ENCODE results near the gene TTBK1. TPM values are rescaled to one million over a fixed set of nuclear protein-coding genes. Genes with fewer than 3 reads are reported as not detected.

Gene TTBK1
- total and polyA plus RNA-seq, 2 of the 4 experiments (the other 2 are of a cell fraction) = 0.02 TPM; not detected in 1

DNA sequence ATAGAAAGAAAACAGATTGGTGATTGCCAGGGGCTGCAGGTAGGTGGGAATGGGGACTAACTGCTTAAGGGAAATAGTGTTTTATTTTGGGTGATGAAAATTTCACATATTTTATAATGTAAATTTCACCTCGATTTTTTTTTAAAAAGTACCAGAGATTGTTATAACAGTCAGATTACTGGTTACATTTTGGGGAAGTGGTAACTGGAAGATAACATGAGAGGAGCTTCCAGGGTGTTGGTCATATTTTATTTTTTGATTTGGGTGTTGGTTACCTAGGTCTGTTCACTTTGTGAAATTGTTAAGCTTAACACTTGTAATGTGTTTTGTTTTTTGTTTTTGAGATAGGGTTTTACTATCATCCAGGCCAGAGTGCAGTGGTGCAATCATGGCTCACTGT lies 82.6 kb downstream of the TTBK1 start:
- Histone ChIP-seq H3K27ac (ENCODE audit: insufficient read depth, low read length) (no peak overlapping the region), H4K91ac (ENCODE audit: insufficient read depth, low read depth, low read length) (no peak overlapping the region), H2AK5ac (ENCODE audit: low read depth, low read length) (no peak overlapping the region), H3K27me3 (ENCODE audit: control insufficient read depth, insufficient read depth, low read length) (no peaks in the 10 kb centered on the region), H2BK5ac (ENCODE audit: low read depth, low read length, poor library complexity, severe bottlenecking) (no peak overlapping the region), H4K8ac (ENCODE audit: low read depth in 2 of 2, low read length in 2 of 2) (no peak overlapping the region), H3K9me3 (ENCODE audit: control insufficient read depth, insufficient read depth, low read length) (no peaks in the 10 kb centered on the region), H4K5ac (ENCODE audit: low read depth, low read length) (no peak overlapping the region), H3K23ac (ENCODE audit: low read depth, low read length) (no peak overlapping the region), H3K9me1 (ENCODE audit: insufficient read depth, low read length) (no peaks in the 10 kb centered on the region), H3K4me1 (ENCODE audit: control insufficient read depth, insufficient read depth, low read length) (no peaks in the 10 kb centered on the region), H3K9ac (ENCODE audit: low read depth, low read length) (no peak overlapping the region), H2AFZ (replicated peaks; ENCODE audit: low read length, poor library complexity) (no peak overlapping the region), H3K79me1 (ENCODE audit: low read depth in 1 of 2, low read length in 2 of 2) (no peaks in the 10 kb centered on the region), H2AK9ac (replicated peaks; ENCODE audit: low read depth, low read length, poor library complexity) (no peak overlapping the region), H2BK15ac (ENCODE audit: low read depth, low read length) (no peak overlapping the region), H3K18ac (ENCODE audit: low read depth, low read length) (no peak overlapping the region), H2BK20ac (ENCODE audit: low read depth, low read length) (no peak overlapping the region), H2BK120ac (ENCODE audit: low read depth, low read length) (no peak overlapping the region), H3K4me2 (ENCODE audit: low read depth, low read length) (no peak overlapping the region), H4K20me1 (ENCODE audit: insufficient read depth, low read length) (no peaks in the 10 kb centered on the region), H3K56ac (ENCODE audit: extremely low read depth, insufficient read depth, low read length) (no peak overlapping the region), H3K36me3 (ENCODE audit: control insufficient read depth, insufficient read depth, low read length) (no peaks in the 10 kb centered on the region), H3K14ac (replicated peaks; ENCODE audit: low read depth, low read length) (no peak overlapping the region), H3K4ac (ENCODE audit: low read depth, low read length) (no peak overlapping the region), H3K4me3 (ENCODE audit: insufficient read depth, low read depth, low read length) (no peak overlapping the region)
- ATAC-seq (ENCODE audit: low read depth) (no peak), DNase-seq (no peak)
- in situ Hi-C loops (cut with MboI; ENCODE audit: low sequenced_read_pairs) = no loop called here
- intact Hi-C loops (cut with micrococcal nuclease) = no loop called here
- BruUV-seq (replicated peaks) = no TSS peak
- TF ChIP-seq, protein P1, sequence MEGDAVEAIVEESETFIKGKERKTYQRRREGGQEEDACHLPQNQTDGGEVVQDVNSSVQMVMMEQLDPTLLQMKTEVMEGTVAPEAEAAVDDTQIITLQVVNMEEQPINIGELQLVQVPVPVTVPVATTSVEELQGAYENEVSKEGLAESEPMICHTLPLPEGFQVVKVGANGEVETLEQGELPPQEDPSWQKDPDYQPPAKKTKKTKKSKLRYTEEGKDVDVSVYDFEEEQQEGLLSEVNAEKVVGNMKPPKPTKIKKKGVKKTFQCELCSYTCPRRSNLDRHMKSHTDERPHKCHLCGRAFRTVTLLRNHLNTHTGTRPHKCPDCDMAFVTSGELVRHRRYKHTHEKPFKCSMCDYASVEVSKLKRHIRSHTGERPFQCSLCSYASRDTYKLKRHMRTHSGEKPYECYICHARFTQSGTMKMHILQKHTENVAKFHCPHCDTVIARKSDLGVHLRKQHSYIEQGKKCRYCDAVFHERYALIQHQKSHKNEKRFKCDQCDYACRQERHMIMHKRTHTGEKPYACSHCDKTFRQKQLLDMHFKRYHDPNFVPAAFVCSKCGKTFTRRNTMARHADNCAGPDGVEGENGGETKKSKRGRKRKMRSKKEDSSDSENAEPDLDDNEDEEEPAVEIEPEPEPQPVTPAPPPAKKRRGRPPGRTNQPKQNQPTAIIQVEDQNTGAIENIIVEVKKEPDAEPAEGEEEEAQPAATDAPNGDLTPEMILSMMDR (conservative IDR thresholded peaks at IDR 0.05; ENCODE audit: low read depth, low read length) = no peak
- TF ChIP-seq RCOR1 (IDR thresholded peaks at IDR 0.05; ENCODE audit: insufficient replicate concordance, low read length) = no peak
- TF ChIP-seq RFX5 (IDR thresholded peaks at IDR 0.05; ENCODE audit: low read depth, low read length) = no peak
- no peak for TF ChIP-seq ELK1 (IDR thresholded peaks at IDR 0.05; ENCODE audit: borderline replicate concordance, low read depth, low read length)
- TF ChIP-seq BHLHE40 (IDR thresholded peaks at IDR 0.05; ENCODE audit: low read depth, low read length) = no peak
- no peak for TF ChIP-seq CEBPB (IDR thresholded peaks at IDR 0.05; ENCODE audit: low read depth, low read length)
- no peak for TF ChIP-seq FOS (IDR thresholded peaks at IDR 0.05; ENCODE audit: low read depth, low read length)
- TF ChIP-seq NFE2L2 (IDR thresholded peaks at IDR 0.05; ENCODE audit: low read depth, low read length) = no peak
- TF ChIP-seq, protein P2, sequence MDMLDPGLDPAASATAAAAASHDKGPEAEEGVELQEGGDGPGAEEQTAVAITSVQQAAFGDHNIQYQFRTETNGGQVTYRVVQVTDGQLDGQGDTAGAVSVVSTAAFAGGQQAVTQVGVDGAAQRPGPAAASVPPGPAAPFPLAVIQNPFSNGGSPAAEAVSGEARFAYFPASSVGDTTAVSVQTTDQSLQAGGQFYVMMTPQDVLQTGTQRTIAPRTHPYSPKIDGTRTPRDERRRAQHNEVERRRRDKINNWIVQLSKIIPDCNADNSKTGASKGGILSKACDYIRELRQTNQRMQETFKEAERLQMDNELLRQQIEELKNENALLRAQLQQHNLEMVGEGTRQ (IDR thresholded peaks at IDR 0.05; ENCODE audit: low read depth, low read length) = no peak
- TF ChIP-seq POLR2A (IDR thresholded peaks at IDR 0.05; ENCODE audit: low read depth, low read length) = no peak
- TF ChIP-seq MXI1 (IDR thresholded peaks at IDR 0.05; ENCODE audit: borderline replicate concordance, low read depth, low read length) = no peak
- no peak for TF ChIP-seq MAZ (IDR thresholded peaks at IDR 0.05; ENCODE audit: borderline replicate concordance, low read depth, low read length)
- TF ChIP-seq SMC3 (IDR thresholded peaks at IDR 0.05; ENCODE audit: low read depth, low read length) = no peak
- WGBS, 2 experiments (ENCODE audit: extremely low coverage in 2 of 2, insufficient read length in 1 of 2) = no CpG with 5 or more reads among the region's 1 CpG
- CTCF ChIA-PET = no interaction called here
- POLR2A ChIA-PET (ENCODE audit: unreplicated experiment) = no interaction called here
- dilution Hi-C loops (cut with HindIII; ENCODE audit: low sequenced_read_pairs, unreplicated experiment) = no loop called here
